ENCODE measurements around the gene GPX2.

The GPX2 gene

DNA sequence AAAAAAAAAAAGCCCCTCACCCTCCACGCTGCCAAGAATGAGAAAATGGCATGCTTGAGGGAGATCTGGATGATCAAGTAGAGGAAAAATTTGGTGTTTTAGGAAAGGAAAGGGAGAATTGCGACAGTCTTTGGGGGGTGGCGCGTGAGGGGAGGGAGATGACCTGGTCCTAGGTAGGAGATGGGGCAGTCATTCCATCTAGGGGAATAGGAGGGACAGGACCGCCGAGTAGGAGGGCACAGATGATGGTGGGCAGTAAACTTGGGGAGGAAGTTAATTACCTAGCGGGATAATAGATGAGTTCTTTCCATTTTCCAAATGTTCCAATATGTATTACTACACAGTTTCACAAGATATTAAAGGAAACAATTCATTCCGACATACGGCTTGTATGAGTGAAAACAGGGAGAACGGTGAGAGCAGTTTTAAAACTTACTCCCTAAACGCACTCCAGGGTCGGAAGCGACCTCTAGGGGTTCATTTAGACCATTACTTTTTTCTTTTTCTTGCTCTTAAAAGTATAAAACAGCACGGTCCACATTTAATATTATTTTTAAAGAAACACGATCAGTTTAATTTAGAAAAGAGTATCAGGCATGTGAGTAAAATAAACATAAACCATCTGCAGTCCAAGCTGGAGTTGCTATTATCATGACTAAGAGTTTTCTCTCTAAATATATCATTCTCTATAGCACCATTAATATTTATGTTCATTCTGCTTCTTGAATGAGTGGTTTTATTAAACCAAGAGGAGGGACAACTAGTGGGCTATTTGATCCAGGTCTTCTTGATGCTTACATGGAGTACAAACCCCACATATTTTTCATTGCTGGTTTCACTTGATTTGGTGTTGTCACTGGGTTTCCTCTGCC is 41.1 kb upstream of the GPX2 start:
- no peak overlapping the region for H3K4me3 ChIP-seq
- peaks cover 0 to 15% (median 11%) of the 10 kb centered on the region in 4 donors for H3K4me1 ChIP-seq
- H3K27ac ChIP-seq = no peak overlapping the region
- H3K9me3 ChIP-seq = no peaks in the 10 kb centered on the region
- TF ChIP-seq CTCF (IDR thresholded peaks at IDR 0.05) = peak; percentile 57 to 61
- intact Hi-C loops (cut with DNase I; ENCODE audit: low total_unique reads) = loop anchor here (5.0 to 10.0 kb wide), 2 partner anchors 156 to 841 kb away; no protein-coding TSS in a partner anchor
- no peak for DNase-seq
- no peaks in the 10 kb centered on the region for H3K27me3 ChIP-seq
- no peaks in the 10 kb centered on the region for H3K36me3 ChIP-seq

DNA sequence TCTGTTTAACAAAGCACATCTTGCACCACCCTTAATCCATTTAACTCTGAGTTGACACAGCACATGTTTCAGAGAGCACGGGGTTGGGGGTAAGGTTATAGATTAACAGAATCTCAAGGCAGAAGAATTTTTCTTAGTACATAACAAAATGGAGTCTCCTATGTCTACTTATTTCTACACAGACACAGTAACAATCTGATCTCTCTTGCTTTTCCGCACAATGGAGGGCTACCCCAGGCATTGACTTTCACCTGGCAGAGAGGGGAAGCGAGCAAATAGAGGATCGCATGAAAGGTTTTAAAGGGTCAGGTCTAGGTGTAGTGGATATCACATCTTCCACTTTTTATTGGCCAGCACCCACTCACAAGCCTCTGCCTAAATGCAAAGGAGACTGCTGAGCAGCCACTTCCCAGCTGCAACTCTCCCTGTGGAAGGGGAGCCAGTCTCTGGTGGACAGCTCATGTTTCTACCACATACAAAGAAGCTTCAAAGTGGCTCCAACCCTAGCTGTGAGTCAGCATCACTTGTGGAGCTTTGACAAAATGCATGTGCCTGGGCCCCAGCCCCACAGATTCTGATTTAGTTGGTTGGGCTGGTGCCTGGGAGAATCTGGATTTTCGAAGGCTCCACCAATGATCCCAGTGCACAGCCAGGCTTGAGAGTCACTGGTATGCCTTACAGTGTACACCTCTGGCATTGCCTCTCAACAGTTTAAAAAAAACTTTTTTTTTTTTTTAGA is 37.0 kb upstream of the GPX2 start:
- intact Hi-C loops (cut with DNase I; ENCODE audit: low total_unique reads) = loop anchor here (5.0 to 10.0 kb wide), 2 partner anchors 152 to 845 kb away; no protein-coding TSS in a partner anchor
- H3K4me1 ChIP-seq = peaks cover 0 to 3% (median 1%) of the 10 kb centered on the region in 4 donors
- no peak for DNase-seq
- H3K4me3 ChIP-seq = no peak overlapping the region
- H3K9me3 ChIP-seq = no peaks in the 10 kb centered on the region
- no peaks in the 10 kb centered on the region for H3K36me3 ChIP-seq
- H3K27ac ChIP-seq = no peak overlapping the region
- no peak for TF ChIP-seq CTCF (IDR thresholded peaks at IDR 0.05)
- H3K27me3 ChIP-seq = no peaks in the 10 kb centered on the region

DNA sequence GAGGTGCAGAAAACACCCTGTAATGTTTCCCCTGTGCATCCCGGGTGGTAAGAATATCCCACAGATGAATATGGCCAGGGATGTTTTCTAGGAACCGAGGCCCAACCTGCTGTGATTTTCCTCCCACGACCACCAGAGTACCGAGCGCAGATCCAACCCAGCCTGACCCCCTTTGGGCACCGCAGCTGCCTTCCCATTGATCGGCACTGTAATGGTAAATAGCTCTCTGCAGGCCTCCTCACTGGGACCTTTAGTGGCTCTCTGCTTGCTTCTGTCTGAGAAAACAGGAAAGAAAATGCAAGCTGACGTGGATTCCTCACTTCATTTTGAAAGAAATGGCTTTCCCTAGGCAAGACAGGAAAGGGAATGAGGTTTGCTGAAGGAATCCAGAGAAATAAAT is 32.0 kb upstream of the GPX2 start:
- H3K9me3 ChIP-seq = no peaks in the 10 kb centered on the region
- H3K27me3 ChIP-seq = no peaks in the 10 kb centered on the region
- H3K27ac ChIP-seq = no peak overlapping the region
- DNase-seq = peak in 1 of 2 donors; percentile 44
- intact Hi-C loops (cut with DNase I; ENCODE audit: low total_unique reads) = no loop called here
- no peak for TF ChIP-seq CTCF (IDR thresholded peaks at IDR 0.05)
- peaks cover 0 to 21% (median 15%) of the 10 kb centered on the region in 4 donors for H3K4me1 ChIP-seq
- no peaks in the 10 kb centered on the region for H3K36me3 ChIP-seq
- no peak overlapping the region for H3K4me3 ChIP-seq

DNA sequence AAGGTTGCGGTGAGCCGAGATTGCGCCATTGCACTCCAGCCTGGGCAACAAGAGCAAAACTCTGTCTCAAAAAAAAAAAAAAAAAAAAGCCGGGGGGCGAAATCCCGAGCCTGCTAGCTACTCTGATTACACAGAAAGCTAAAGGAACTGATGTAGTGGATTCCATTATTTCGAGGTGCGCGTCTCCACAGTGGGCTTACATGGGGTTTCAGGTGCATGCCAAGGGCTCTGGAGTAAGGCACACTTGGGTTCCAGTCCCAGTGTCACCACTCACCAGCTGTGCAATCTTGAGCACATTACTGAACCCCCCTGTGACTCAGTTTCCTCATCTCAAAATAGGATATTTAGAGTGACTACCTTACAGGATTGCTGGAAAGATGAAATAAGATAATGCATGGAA is 31.3 kb upstream of the GPX2 start:
- H3K4me3 ChIP-seq = no peak overlapping the region
- intact Hi-C loops (cut with DNase I; ENCODE audit: low total_unique reads) = no loop called here
- no peak for TF ChIP-seq CTCF (IDR thresholded peaks at IDR 0.05)
- H3K4me1 ChIP-seq = peaks cover 0 to 21% (median 15%) of the 10 kb centered on the region in 4 donors
- no peaks in the 10 kb centered on the region for H3K27me3 ChIP-seq
- H3K27ac ChIP-seq = no peak overlapping the region
- DNase-seq = peak in 1 of 2 donors; percentile 12
- H3K36me3 ChIP-seq = no peaks in the 10 kb centered on the region
- H3K9me3 ChIP-seq = no peaks in the 10 kb centered on the region

DNA sequence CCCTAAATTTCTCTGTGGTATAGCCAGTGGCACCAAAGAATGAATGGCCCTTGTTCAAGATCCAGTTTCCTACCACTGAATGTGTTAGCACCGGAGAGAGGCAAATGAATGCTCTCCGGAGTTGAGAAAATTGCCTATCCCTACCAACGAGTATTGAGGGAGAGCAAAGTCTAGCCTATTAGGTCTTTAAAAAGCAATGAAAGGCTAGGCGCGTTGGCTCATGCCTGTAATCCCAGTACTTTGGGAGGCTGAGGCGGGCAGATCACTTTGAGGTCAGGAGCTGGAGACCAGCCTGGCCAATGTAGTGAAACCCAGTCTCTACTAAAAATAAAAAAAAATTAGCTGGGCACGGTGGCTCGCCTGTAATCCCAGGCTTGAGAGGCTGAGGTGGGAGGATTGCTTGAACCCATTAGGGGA is 30.5 kb upstream of the GPX2 start:
- Histone ChIP-seq H3K9me3 (no peaks in the 10 kb centered on the region), H3K27me3 (no peaks in the 10 kb centered on the region), H3K4me1 (peaks cover 0 to 21% (median 15%) of the 10 kb centered on the region in 4 donors), H3K27ac (no peak overlapping the region), H3K4me3 (peak overlapping the region in 1 of 2 donors; percentile 61), H3K36me3 (no peaks in the 10 kb centered on the region)
- DNase-seq = peak in 1 of 2 donors; percentile 53
- no peak for TF ChIP-seq CTCF (IDR thresholded peaks at IDR 0.05)
- intact Hi-C loops (cut with DNase I; ENCODE audit: low total_unique reads) = no loop called here
